HG03558 (cell line): Measurements from ENCODE around the gene MAGI2.
"Not testable (repeated sequence)": the region's sequence is repeated elsewhere in the genome, so short reads cannot be mapped to it uniquely, and the experiment has no call there.

ENCODE experiments used
- ATAC-seq: cut with Tn5 transposase; IDR thresholded peaks from one replicate; pipeline ENCODE4 v1.9.1; 2021; ENCODE audit warnings: moderate number of reproducible peaks; ENCODE audit not compliant: unreplicated experiment; ENCODE audit errors: extremely low read depth

Gene MAGI2

DNA sequence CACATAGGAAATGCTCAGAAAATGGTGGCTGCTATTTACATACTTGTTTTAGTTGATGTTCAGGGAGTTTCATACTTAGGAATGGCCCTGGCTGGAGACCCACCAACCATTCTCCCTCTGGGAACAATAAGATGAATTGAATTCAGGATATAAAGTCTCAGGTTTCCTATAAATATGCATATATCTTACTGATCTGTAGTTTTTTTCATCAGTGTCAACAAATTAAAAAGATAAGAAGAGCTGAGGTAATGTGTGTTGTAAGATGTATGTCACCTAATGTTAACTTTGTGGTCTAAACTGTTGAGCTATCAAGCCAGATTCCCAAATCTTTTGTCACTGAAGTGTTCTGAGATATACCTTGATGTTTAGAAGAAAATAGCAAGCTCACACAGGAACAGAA is 457.5 kb downstream of the MAGI2 start:
- no peak for ATAC-seq

DNA sequence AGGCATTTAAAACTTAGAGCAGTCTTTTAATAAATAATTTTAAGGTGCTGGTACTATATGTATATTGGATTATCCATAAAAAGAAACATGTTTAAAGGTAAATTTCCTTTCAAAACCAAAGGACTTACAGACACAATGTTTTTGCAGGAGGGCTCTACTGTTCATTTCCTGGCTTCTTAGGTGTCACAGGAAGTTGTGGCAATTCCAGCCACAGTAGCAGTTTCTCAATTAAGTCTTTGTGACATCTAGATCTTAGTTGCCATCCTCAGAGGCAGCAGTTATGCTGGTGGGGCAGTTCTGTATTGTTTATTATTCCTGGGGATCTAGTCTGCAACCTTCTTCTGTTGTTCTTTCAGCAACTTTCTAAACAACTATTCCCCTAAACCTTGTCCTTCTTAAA is 460.1 kb downstream of the MAGI2 start:
- ATAC-seq, result no peak

DNA sequence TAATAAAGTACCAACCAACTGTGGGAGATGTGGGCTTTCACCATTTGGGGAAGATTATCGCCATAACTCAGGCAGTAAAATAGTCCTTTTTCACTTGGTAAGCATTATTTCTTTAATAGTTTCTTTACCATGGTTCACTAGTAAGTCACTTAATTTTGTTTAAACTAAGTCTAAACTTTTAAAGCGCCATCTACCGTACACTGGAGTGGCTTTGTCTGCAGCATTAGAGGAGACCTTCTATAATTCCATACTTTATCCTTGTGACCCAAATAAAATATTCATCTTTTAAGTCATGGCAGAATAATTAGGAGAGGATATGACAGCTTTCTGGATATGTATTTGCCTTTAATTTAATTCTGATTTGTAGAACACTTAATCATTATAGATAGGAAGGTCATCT is 468.0 kb downstream of the MAGI2 start:
- no peak for ATAC-seq

GRCh38 chr7:78983483-78983882 is 470.0 kb downstream of the MAGI2 start:
- no peak for ATAC-seq

DNA sequence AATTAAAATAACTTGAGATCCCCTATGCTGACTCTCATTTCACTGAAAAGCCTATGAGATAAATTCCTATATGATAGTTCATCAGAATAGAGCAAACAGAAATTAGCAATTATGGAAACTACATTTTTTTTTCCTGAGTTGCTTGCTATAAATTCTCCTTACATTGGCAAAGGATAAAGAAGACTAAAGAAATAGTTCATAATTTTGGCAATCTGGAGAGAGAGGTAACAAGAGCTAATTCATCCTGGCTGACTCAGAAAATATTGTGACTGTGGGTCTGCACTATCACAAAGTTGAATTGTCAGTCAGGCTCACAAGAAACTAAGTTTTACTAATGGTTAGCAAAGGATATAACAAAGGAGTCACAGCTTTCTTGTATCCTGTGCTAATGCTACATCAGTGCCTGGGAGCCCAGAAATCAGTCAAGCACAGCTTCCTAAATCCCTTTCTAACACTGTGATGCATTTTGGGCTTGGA is 483.0 kb downstream of the MAGI2 start:
- ATAC-seq, result no peak

DNA sequence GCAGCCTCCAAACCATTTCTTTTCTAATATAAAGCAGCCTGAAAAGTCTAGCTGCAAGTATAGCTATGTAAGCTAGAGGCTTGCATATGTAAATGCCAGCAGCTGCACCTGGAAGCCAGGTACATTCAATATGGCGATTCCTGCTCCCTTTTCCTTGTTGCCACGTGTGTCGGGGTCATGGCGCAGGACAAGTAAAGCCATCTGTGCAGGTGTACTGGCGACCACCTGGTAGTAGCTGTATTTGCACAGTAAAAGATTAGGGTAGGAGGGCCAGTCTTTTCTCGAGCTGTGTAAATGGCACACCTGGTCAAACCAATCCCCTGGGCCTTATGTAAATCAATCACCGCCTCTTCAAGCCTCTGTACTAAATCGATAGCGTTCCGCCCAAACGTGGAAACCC is 484.5 kb downstream of the MAGI2 start:
- ATAC-seq, result no peak

DNA sequence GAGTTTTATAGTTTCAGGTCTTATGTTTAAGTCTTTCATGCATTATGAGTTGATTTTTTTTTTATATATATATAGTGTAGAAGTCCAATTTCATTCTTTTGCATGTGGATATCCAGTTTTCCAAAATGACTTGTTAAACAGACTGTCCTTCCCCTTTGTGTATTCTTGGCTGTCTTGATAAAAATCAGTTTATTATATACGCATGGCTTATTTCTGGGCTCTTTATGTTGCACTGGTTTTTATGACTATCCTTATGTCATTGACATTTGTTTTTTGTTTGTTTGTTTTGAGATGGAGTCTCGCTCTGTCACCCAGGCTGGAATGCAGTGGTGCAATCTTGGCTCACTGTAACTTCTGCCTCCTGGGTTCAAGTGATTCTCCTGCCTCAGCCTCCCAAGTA is 485.9 kb downstream of the MAGI2 start:
- not testable (repeated sequence) for ATAC-seq

GRCh38 chr7:78967046-78967445 is 486.4 kb downstream of the MAGI2 start:
- no peak for ATAC-seq

GRCh38 chr7:78959477-78959876 is 494.0 kb downstream of the MAGI2 start:
- ATAC-seq, result no peak

DNA sequence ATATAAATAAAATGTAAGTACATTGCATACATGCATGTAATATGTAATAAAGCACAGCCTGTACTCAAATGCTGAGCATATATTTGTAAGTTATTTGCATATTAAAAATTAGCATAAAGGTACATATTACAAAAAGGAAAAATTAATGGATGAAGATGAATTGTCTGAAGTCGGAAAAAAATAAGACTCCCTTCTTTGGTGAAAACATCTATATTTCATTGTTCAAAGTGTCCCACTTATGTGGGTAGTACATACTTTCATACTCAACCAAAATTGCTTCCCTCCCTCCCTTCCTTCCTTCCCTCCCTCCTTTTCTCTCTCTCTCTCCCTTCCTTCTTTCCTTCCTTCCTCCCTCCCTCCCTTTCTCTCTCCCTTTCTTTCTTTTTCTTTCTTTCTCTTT is 498.1 kb downstream of the MAGI2 start:
- no peak for ATAC-seq

GRCh38 chr7:78953726-78954363 is 499.6 kb downstream of the MAGI2 start:
- ATAC-seq, result no peak

GRCh38 chr7:78953090-78953489 is 500.4 kb downstream of the MAGI2 start:
- ATAC-seq, result no peak

GRCh38 chr7:78939669-78940068 is 513.8 kb downstream of the MAGI2 start:
- no peak for ATAC-seq

- ATAC-seq, result no peak
Measured at GRCh38 chr7:78924581-78924980, 528.9 kb downstream of the MAGI2 start.

DNA sequence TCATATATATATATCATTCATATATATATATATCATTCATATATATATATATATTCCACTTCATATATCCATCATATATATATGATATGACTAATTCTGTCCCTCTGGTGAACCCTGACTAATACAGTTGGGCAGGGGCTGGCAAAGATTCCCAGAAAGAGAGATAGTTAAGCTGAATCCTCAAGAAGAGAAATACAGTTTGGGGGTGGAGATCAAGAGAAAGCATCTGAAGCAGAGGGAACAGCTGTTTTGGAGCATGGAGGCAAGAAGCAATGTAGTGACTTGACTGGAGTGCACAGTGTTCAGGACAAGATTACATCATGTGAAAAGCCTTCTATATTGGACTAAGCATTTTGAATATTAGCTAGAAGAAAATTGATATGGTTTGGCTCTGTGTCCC is 540.7 kb downstream of the MAGI2 start:
- no peak for ATAC-seq

- no peak for ATAC-seq
Measured at GRCh38 chr7:78906735-78907134, 546.7 kb downstream of the MAGI2 start.

- ATAC-seq, result no peak
Measured at GRCh38 chr7:78905436-78905835, 548.0 kb downstream of the MAGI2 start.

- ATAC-seq, result no peak
Measured at GRCh38 chr7:78904983-78905382, 548.5 kb downstream of the MAGI2 start.

GRCh38 chr7:78901566-78901965 is 551.9 kb downstream of the MAGI2 start:
- no peak for ATAC-seq

- ATAC-seq, result no peak
Measured at GRCh38 chr7:78900806-78901205, 552.7 kb downstream of the MAGI2 start.

- ATAC-seq, result no peak
Measured at GRCh38 chr7:78895393-78895792, 558.1 kb downstream of the MAGI2 start.

GRCh38 chr7:78879206-78879605 is 574.3 kb downstream of the MAGI2 start:
- ATAC-seq, result no peak

GRCh38 chr7:78873117-78873516 is 580.4 kb downstream of the MAGI2 start:
- ATAC-seq, result no peak
